Mesenchymal stem cell (in vitro differentiated cells and primary cell): ENCODE measurements around the gene IDNK.

Experiments
- DNase-seq: peaks from one replicate; pipeline ENCODE4 v3.0.0-alpha.2; 2013
- H2AFZ ChIP-seq: one replicate; pipeline ENCODE4 v1.6.1; 2013; ENCODE audit warnings: low read depth, mild to moderate bottlenecking, control low read depth, inconsistent platforms, low read length, moderate library complexity
- H2AK5ac ChIP-seq: 2 replicates; pipeline ENCODE4 v1.6.1; 2013; ENCODE audit warnings: low read length, moderate library complexity, mild to moderate bottlenecking, inconsistent platforms; ENCODE audit not compliant: severe bottlenecking
- H2BK120ac ChIP-seq: one replicate; pipeline ENCODE4 v1.6.1; 2013; ENCODE audit warnings: low read depth, mild to moderate bottlenecking, inconsistent platforms, low read length, moderate library complexity
- H2BK12ac ChIP-seq, 2 experiments: one replicate each; pipeline ENCODE4 v1.6.1; 2013; ENCODE audit warnings: inconsistent platforms in 2 of 2, low read length in 2 of 2, mild to moderate bottlenecking in 2 of 2, moderate library complexity in 2 of 2, control low read depth in 1 of 2
- H2BK15ac ChIP-seq: one replicate; pipeline ENCODE4 v1.6.1; 2013; ENCODE audit warnings: mild to moderate bottlenecking, low read depth, inconsistent platforms; ENCODE audit not compliant: poor library complexity, severe bottlenecking
- H2BK5ac ChIP-seq: 2 replicates; pipeline ENCODE4 v1.6.1; 2013; ENCODE audit warnings: low read depth, mild to moderate bottlenecking, low read length, control low read depth, inconsistent platforms; ENCODE audit not compliant: poor library complexity, severe bottlenecking
- H3K14ac ChIP-seq, 2 experiments: one replicate each; pipeline ENCODE4 v1.6.1; 2013; ENCODE audit warnings: inconsistent platforms in 2 of 2, low read length in 2 of 2, control low read depth in 1 of 2, mild to moderate bottlenecking in 1 of 2, moderate library complexity in 1 of 2
- H3K18ac ChIP-seq, 2 experiments: one replicate each; pipeline ENCODE4 v1.6.1; 2013; ENCODE audit warnings: inconsistent platforms in 2 of 2, low read length in 2 of 2, control low read depth in 1 of 2, low read depth in 1 of 2, mild to moderate bottlenecking in 1 of 2
- H3K23ac ChIP-seq, 2 experiments: one replicate each; pipeline ENCODE4 v1.6.1; 2013; ENCODE audit warnings: inconsistent platforms in 2 of 2, low read length in 2 of 2, mild to moderate bottlenecking in 2 of 2, moderate library complexity in 2 of 2, control low read depth in 1 of 2
- H3K27ac ChIP-seq: 2 replicates; pipeline ENCODE4 v1.5.1; 2013; ENCODE audit warnings: mild to moderate bottlenecking, moderate library complexity, low read length, control low read depth, inconsistent platforms; ENCODE audit not compliant: poor library complexity, severe bottlenecking
- H3K27me3 ChIP-seq, 2 experiments: 2 replicates each; pipeline versions ENCODE4 v1.6.1 to v1.7.0; 2013; ENCODE audit warnings: low read length in 2 of 2, mild to moderate bottlenecking in 2 of 2, moderate library complexity in 2 of 2, control low read depth in 1 of 2, inconsistent platforms in 1 of 2; ENCODE audit not compliant: control insufficient read depth in 1 of 2, insufficient read depth in 1 of 2
- H3K36me3 ChIP-seq, 2 experiments: 2 replicates each; pipeline versions ENCODE4 v1.6.1 to v1.7.0; 2013; ENCODE audit warnings: low read length in 2 of 2, control low read depth in 1 of 2, inconsistent platforms in 1 of 2, low read depth in 1 of 2, mild to moderate bottlenecking in 1 of 2; ENCODE audit not compliant: insufficient read depth in 2 of 2, control insufficient read depth in 1 of 2
- H3K4ac ChIP-seq, 2 experiments: one replicate each; pipeline ENCODE4 v1.6.1; 2013; ENCODE audit warnings: inconsistent platforms in 2 of 2, low read length in 2 of 2, mild to moderate bottlenecking in 2 of 2, moderate library complexity in 2 of 2, control low read depth in 1 of 2, low read depth in 1 of 2
- H3K4me1 ChIP-seq: 2 replicates; pipeline ENCODE4 v1.6.1; 2013; ENCODE audit warnings: low read depth, low read length, control low read depth; ENCODE audit not compliant: control insufficient read depth, insufficient read depth
- H3K4me2 ChIP-seq: 2 replicates; pipeline ENCODE4 v1.6.1; 2013; ENCODE audit warnings: low read length, mild to moderate bottlenecking, inconsistent platforms; ENCODE audit not compliant: poor library complexity, severe bottlenecking
- H3K4me3 ChIP-seq, 2 experiments: 2 replicates each; pipeline versions ENCODE4 v1.5.1 to v1.7.0; 2013; ENCODE audit warnings: low read length in 2 of 2, mild to moderate bottlenecking in 2 of 2, control low read depth in 1 of 2, low read depth in 1 of 2; ENCODE audit not compliant: insufficient read depth in 1 of 2
- H3K79me1 ChIP-seq: replicated peaks from 2 replicates; pipeline ENCODE4 v1.6.1; 2013; ENCODE audit warnings: mild to moderate bottlenecking, control low read depth, low read length, inconsistent platforms; ENCODE audit not compliant: poor library complexity, severe bottlenecking
- H3K9ac ChIP-seq: 2 replicates; pipeline ENCODE4 v1.7.0; 2013; ENCODE audit warnings: mild to moderate bottlenecking, low read length, moderate library complexity
- H3K9me3 ChIP-seq: 2 replicates; pipeline ENCODE4 v1.7.0; 2013; ENCODE audit warnings: mild to moderate bottlenecking, low read length; ENCODE audit not compliant: control insufficient read depth
- H4K8ac ChIP-seq: one replicate; pipeline ENCODE4 v1.6.1; 2013; ENCODE audit warnings: inconsistent platforms, mild to moderate bottlenecking, low read length, moderate library complexity
- H4K91ac ChIP-seq: one replicate; pipeline ENCODE4 v1.6.1; 2013; ENCODE audit warnings: mild to moderate bottlenecking, low read length, inconsistent platforms
- WGBS: methylation state at CpG from one replicate; pipeline ENCODE4 v1.1.7; 2013; ENCODE audit warnings: mixed read lengths; 5-methylcytosine and 5-hydroxymethylcytosine counted together

The IDNK gene

GRCh38 chr9:83625178-83625577, 2.2 kb downstream of the IDNK start:
- Histone ChIP-seq H3K4me1 (peaks cover 2% of the 10 kb centered on the region), H3K79me1 (peaks cover 8% of the 10 kb centered on the region), H4K8ac (no peak overlapping the region), H3K4me2 (no peak overlapping the region), H2AK5ac (no peak overlapping the region), H3K4ac (no peak overlapping the region), H3K4me3 (no peak overlapping the region), H3K18ac (no peak overlapping the region), H4K91ac (no peak overlapping the region), H3K14ac (no peak overlapping the region), H2BK15ac (no peak overlapping the region), H2BK120ac (no peak overlapping the region), H3K9ac (no peak overlapping the region), H3K36me3 (peaks cover 22 to 32% of the 10 kb centered on the region in 2 experiments), H3K23ac (no peak overlapping the region), H2BK12ac (no peak overlapping the region), H3K27me3 (peaks cover 0 to 5% of the 10 kb centered on the region in 2 experiments), H3K9me3 (no peaks in the 10 kb centered on the region), H2AFZ (no peak overlapping the region), H2BK5ac (no peak overlapping the region), H3K27ac (no peak overlapping the region)
- no peak for DNase-seq
- WGBS: 93% methylated on average over 3 of the region's 3 CpGs

- Histone ChIP-seq H2BK15ac (no peak overlapping the region), H3K4ac (no peak overlapping the region), H3K79me1 (peaks cover 9% of the 10 kb centered on the region), H4K91ac (no peak overlapping the region), H3K27ac (no peak overlapping the region), H3K23ac (no peak overlapping the region), H2AK5ac (no peak overlapping the region), H2BK5ac (no peak overlapping the region), H3K36me3 (peaks cover 22 to 32% of the 10 kb centered on the region in 2 experiments), H3K9ac (no peak overlapping the region), H2AFZ (no peak overlapping the region), H2BK12ac (no peak overlapping the region), H3K4me3 (no peak overlapping the region), H3K18ac (no peak overlapping the region), H3K4me1 (peaks cover 1% of the 10 kb centered on the region), H3K4me2 (no peak overlapping the region), H3K27me3 (no peaks in the 10 kb centered on the region), H4K8ac (no peak overlapping the region), H2BK120ac (no peak overlapping the region), H3K14ac (no peak overlapping the region), H3K9me3 (no peaks in the 10 kb centered on the region)
- DNase-seq: no peak
- WGBS: 100% methylated on average over 4 of the region's 5 CpGs
These were observed 5.6 kb downstream of the IDNK start for GRCh38 chr9:83628540-83628939.

GRCh38 chr9:83629433-83630104, 6.6 kb downstream of the IDNK start:
- H3K18ac ChIP-seq: no peak overlapping the region
- peaks cover 8% of the 10 kb centered on the region for H3K79me1 ChIP-seq
- no peaks in the 10 kb centered on the region for H3K9me3 ChIP-seq
- WGBS: 92% methylated on average over 7 of the region's 7 CpGs
- no peak overlapping the region for H4K8ac ChIP-seq
- H2BK12ac ChIP-seq: no peak overlapping the region
- H3K23ac ChIP-seq: no peak overlapping the region
- H3K4me1 ChIP-seq: peaks cover 3% of the 10 kb centered on the region
- H4K91ac ChIP-seq: no peak overlapping the region
- H2AFZ ChIP-seq: no peak overlapping the region
- H3K4me2 ChIP-seq: no peak overlapping the region
- peaks cover 22 to 32% of the 10 kb centered on the region in 2 experiments for H3K36me3 ChIP-seq
- H3K9ac ChIP-seq: no peak overlapping the region
- no peak overlapping the region for H3K4ac ChIP-seq
- DNase-seq: no peak
- no peak overlapping the region for H2BK15ac ChIP-seq
- no peak overlapping the region for H3K4me3 ChIP-seq
- H2BK5ac ChIP-seq: no peak overlapping the region
- no peak overlapping the region for H3K27ac ChIP-seq
- no peak overlapping the region for H2AK5ac ChIP-seq
- no peak overlapping the region for H3K14ac ChIP-seq
- H2BK120ac ChIP-seq: no peak overlapping the region
- H3K27me3 ChIP-seq: no peaks in the 10 kb centered on the region

GRCh38 chr9:83630938-83631457, 8.1 kb downstream of the IDNK start:
- no peak overlapping the region for H2BK12ac ChIP-seq
- no peak overlapping the region for H3K9ac ChIP-seq
- no peak for DNase-seq
- H3K18ac ChIP-seq: no peak overlapping the region
- no peaks in the 10 kb centered on the region for H3K9me3 ChIP-seq
- H3K23ac ChIP-seq: no peak overlapping the region
- H2AFZ ChIP-seq: no peak overlapping the region
- 43% methylated on average over 10 of the region's 11 CpGs for WGBS
- H3K27ac ChIP-seq: no peak overlapping the region
- no peak overlapping the region for H3K4me2 ChIP-seq
- no peak overlapping the region for H3K14ac ChIP-seq
- H2AK5ac ChIP-seq: no peak overlapping the region
- H3K4ac ChIP-seq: no peak overlapping the region
- H2BK15ac ChIP-seq: no peak overlapping the region
- H2BK120ac ChIP-seq: no peak overlapping the region
- H3K4me3 ChIP-seq: no peak overlapping the region
- H3K36me3 ChIP-seq: peaks cover 22 to 32% of the 10 kb centered on the region in 2 experiments
- H2BK5ac ChIP-seq: no peak overlapping the region
- peaks cover 11% of the 10 kb centered on the region for H3K79me1 ChIP-seq
- H4K91ac ChIP-seq: no peak overlapping the region
- H3K27me3 ChIP-seq: no peaks in the 10 kb centered on the region
- no peak overlapping the region for H4K8ac ChIP-seq
- peaks cover 3% of the 10 kb centered on the region for H3K4me1 ChIP-seq
